NCI-H1105 (cell line): ENCODE data around the gene HSBP1L1.

ENCODE experiments used
- DNase-seq: peaks from one replicate; lab custom pipeline; 2025; lab: John Stamatoyannopoulos, UW

Gene HSBP1L1

GRCh38 chr18:79930020-79930642 lies 34.3 kb upstream of the HSBP1L1 start:
- DNase-seq = no peak

- DNase-seq = no peak
These were observed 33.0 kb upstream of the HSBP1L1 start for GRCh38 chr18:79931475-79931874.

GRCh38 chr18:79932907-79933306 lies 31.5 kb upstream of the HSBP1L1 start:
- DNase-seq = no peak

GRCh38 chr18:79933765-79934164 lies 30.7 kb upstream of the HSBP1L1 start:
- no peak for DNase-seq

GRCh38 chr18:79934311-79935097 lies 29.9 kb upstream of the HSBP1L1 start:
- no peak for DNase-seq

- DNase-seq = no peak
These were observed 29.4 kb upstream of the HSBP1L1 start for GRCh38 chr18:79935098-79935480.

GRCh38 chr18:79935499-79935898 lies 28.9 kb upstream of the HSBP1L1 start:
- DNase-seq = no peak

GRCh38 chr18:79935925-79936324 lies 28.5 kb upstream of the HSBP1L1 start:
- no peak for DNase-seq

- no peak for DNase-seq
These were observed 27.8 kb upstream of the HSBP1L1 start for GRCh38 chr18:79936641-79937040.

GRCh38 chr18:79937103-79937860 lies 27.2 kb upstream of the HSBP1L1 start:
- no peak for DNase-seq

- no peak for DNase-seq
These were observed 26.2 kb upstream of the HSBP1L1 start for GRCh38 chr18:79938196-79938595.

GRCh38 chr18:79939096-79939495 lies 25.3 kb upstream of the HSBP1L1 start:
- DNase-seq = no peak

GRCh38 chr18:79940126-79940813 lies 24.2 kb upstream of the HSBP1L1 start:
- DNase-seq = no peak

GRCh38 chr18:79940814-79941472 lies 23.5 kb upstream of the HSBP1L1 start:
- DNase-seq = no peak

GRCh38 chr18:79941473-79942119 lies 22.8 kb upstream of the HSBP1L1 start:
- no peak for DNase-seq

GRCh38 chr18:79942211-79942610 lies 22.2 kb upstream of the HSBP1L1 start:
- DNase-seq = no peak

GRCh38 chr18:79942786-79943607 lies 21.4 kb upstream of the HSBP1L1 start:
- DNase-seq = no peak

- no peak for DNase-seq
These were observed 20.8 kb upstream of the HSBP1L1 start for GRCh38 chr18:79943608-79944125.

- DNase-seq = no peak
These were observed 20.2 kb upstream of the HSBP1L1 start for GRCh38 chr18:79944126-79944731.

GRCh38 chr18:79944746-79945117 lies 19.7 kb upstream of the HSBP1L1 start:
- no peak for DNase-seq
